ENCODE data around the gene IFNL2. TPM values are rescaled to one million over a fixed set of nuclear protein-coding genes. Genes with fewer than 3 reads are reported as not detected.
"Not testable (repeated sequence)": the region's sequence is repeated elsewhere in the genome, so short reads cannot be mapped to it uniquely, and the experiment has no call there.

The IFNL2 gene
- polyA plus RNA-seq, 1 donor: not detected

DNA sequence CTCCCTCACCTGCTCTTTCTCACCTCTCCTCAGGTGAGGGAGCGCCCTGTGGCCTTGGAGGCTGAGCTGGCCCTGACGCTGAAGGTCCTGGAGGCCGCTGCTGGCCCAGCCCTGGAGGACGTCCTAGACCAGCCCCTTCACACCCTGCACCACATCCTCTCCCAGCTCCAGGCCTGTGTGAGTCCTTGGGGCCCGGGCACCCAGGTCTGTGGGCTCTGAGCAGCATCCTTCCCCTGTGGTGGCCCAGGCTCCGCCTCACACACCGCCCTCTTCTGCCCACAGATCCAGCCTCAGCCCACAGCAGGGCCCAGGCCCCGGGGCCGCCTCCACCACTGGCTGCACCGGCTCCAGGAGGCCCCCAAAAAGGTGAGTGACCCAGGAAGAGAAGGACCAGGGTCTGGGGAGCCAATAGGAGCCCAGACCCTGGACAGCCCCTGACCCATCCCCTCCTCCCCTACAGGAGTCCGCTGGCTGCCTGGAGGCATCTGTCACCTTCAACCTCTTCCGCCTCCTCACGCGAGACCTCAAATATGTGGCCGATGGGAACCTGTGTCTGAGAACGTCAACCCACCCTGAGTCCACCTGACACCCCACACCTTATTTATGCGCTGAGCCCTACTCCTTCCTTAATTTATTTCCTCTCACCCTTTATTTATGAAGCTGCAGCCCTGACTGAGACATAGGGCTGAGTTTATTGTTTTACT is 29.9 kb downstream of the IFNL2 start:
- no peak for DNase-seq

DNA sequence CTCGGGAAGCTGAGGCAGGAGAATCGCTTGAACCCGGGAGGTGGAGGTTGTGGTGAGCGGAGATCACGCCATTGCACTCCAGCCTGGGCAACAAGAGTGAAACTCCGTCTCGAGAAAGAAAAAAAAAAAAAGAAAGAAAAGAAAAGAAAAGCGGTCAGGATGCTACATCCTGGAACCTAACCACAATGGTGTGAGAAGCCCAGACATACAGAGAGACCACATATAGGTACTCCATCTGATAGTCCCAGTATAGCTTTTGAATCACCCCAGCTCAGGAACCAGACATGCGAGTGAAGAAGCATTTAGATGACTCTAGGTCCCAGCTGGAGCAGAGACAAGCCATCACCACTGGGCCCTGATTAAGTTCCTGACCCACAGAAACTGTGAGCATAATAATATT is 31.2 kb downstream of the IFNL2 start:
- DNase-seq: no peak

DNA sequence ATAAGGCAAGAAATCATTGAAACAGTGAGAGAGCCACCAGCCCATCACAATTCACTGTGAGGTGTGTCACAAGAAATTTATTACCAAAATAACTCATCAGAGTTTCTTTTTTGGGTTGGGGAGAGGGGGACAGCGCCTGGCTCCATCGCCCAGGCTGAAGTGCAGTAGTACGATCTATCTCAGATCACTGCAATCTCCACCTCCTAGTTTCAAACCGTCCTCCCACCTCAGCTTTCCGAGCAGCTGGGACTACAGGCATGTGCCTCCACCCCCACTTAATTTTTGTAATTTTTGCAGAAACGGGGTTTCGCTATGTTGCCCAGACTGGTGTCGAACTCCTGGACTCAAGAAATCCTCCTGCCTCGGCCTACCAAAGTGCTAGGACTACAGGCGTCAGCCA is 31.6 kb downstream of the IFNL2 start:
- no peak for DNase-seq

DNA sequence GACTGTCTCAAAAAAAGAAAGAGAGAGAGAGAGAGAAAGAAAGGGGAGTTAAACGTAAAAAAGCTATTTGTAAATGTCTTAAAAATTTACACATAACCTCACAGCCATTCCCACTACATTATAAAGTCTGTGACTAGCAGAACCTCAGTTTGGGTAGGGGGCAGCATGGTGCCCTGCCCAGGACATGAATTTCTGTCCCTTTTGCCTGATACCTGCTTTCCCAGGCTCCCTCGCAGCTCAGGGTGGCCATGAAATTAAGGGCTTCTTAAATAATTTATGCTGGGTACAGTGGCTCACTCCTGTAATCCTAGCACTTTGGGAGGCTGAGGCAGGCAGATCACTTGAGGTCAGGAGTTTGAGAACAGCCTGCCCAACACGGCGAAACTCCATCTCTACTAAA is 32.8 kb downstream of the IFNL2 start:
- no peak for DNase-seq

DNA sequence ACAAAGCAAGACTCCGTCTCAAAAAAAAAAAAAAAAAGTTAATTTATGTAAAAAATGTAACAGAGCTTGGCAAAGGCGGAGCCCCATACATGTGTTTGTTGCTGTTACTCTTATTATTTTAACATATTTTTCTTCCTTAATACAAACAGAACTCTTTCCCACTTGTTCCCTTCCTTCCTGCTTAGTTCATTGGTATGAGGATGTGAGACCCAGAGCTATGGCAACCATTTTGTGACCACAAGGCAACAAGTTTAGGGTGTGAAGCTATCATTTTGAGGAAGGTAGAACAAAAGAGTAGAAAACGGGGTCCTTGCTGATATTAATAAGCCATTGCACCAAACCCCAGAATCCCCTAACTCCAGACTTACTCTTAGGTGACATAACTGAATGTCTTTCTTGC is 33.4 kb downstream of the IFNL2 start:
- DNase-seq: no peak

DNA sequence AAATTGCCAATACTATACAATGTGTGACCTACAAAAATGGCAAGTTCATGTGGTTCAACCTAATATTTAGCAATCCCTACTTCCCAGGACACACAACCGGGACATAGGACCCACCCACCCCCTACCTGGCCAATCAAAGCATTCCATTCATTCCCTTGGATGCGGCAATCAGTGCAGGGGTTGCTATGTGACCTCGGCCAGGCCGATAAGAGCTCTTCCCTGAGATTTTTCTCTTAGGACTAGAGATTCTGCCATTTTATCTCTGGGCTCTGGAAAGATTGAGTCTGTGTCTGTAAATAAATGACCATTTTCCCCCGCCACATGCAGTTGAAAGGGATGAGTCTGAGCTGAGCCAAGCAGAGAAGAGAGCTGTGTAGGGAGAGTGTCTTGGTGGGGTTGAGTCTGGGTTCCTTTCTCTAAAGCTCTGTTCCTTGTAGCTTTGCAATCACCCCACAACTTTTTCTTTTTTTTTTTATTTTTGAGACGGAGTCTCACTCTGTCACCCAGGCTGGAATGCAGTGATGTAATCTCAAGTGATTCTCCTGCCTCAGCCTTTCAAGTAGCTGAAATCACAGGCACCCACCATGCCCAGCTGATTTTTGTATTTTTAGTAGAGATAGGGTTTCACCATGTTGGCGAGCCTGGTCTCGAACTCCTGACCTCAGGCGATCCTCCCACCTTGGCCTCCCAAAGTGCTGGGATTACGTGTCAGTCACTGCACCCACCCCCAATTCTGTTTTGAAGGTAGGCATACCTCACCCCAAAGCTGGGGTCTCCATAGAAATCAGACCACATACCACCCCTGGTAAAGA is 35.4 kb downstream of the IFNL2 start:
- DNase-seq: no peak

DNA sequence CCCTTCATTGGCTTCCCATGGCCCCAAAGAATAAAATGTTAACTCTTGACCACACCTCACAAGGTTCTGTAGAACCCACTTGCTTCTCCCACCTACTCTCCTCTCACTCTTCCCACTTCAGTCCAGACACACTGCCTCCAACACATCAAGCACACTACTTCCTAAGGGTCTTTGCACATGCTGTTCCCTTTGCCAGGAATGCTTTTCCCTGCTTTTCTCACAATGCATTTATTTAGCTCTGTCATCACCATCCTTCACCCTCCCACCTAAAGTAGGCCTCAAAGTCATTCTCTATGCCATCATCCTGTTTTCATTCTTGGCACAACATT is 36.0 kb downstream of the IFNL2 start:
- DNase-seq: no peak

DNA sequence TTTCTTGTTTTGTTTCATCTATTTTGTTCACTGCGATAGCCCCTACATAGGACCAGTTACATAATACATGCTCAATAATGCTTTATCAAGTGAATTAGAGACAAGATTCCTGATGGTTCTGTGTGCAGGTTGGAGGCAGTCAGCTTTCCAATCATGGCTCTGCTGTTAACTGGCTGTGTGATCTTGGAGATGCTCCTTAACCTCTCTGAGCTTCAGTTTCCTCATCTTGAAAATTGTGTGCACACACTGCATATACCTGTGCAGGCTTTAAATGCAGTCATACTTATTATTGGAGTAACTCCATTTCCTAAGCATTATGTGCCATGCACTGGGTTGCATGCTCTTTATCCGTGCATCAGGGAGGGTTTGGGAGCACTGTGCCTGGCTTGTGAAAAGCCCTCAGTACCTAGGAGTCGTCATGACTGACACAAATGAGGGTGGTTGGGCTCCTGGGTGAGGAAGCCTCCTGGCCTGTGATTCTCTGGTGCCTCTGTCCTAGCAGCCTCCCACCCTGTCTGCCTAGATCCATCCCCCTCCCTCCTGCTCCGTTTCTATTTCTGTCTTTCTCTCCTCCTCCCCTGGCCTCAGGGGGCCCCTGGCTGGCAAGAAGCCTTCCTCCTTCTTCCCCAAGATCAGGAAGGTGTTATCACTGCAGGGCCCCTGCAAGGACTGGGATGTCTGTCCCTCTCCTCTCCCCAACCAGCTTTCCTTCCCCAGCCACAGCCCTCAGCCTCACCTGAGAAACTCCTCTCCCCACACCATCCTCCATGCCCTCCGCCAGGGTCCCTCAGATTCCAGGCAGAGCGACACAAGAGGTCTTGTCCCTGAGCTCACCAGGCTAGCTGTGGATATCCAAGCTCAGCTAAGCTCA is 36.7 kb downstream of the IFNL2 start:
- no peak for DNase-seq

DNA sequence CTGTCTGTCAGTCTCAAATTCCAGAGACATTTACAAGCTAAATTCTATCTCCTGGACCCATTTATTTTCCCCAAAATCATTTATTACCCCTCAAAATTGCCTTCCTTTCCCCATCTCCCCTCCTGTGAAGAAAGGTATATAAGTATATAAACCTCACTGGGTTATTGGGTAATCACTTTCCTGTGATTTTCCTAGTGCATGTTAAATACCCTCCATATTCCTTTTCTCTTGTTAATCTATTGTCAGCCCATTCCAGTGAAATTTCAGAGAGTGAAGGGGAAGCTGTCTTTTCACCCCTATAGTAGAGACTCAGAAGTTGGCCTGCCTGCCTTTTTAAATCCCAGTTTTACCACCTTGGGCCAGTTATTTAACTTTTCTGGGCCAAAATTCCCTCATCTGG is 37.9 kb downstream of the IFNL2 start:
- DNase-seq: no peak

DNA sequence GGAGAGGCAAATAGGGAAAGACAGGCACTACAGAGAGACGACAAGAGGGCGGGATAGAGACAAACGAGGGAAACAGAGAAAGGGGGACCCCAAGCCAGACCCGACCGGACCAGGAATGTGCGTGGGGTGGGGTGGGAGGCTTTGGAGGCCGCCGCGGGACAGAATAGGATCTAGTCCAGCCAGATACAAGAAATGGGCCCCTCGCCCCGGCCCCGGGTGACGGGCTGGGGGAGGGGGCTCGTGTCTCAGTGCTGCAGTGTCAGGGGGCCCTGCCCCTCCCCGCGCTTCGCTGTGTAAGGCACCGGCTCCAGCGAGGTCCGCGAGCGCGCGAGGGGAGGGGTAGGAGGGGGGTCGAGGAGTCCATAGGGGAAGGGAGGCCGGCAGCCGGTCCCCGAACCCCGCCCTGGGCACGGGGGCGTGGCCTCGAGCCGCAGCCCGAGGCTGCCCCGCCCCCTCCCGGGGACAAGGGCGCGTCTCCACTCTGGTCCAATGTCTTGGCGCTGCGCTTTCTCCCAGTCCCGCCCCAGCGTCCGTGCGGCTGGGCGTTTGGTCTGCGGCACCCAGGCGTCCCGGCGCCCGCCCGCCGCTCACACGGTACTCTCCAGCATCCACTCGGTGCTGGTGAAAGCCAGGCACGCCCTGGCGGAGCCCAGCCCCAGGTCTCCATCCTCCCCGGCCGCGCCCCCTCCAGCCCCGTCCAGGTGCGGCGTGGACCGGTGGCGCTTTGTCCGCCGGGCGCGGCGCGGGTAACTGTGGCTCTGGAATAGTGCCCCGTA is 39.0 kb downstream of the IFNL2 start:
- DNase-seq: no peak

DNA sequence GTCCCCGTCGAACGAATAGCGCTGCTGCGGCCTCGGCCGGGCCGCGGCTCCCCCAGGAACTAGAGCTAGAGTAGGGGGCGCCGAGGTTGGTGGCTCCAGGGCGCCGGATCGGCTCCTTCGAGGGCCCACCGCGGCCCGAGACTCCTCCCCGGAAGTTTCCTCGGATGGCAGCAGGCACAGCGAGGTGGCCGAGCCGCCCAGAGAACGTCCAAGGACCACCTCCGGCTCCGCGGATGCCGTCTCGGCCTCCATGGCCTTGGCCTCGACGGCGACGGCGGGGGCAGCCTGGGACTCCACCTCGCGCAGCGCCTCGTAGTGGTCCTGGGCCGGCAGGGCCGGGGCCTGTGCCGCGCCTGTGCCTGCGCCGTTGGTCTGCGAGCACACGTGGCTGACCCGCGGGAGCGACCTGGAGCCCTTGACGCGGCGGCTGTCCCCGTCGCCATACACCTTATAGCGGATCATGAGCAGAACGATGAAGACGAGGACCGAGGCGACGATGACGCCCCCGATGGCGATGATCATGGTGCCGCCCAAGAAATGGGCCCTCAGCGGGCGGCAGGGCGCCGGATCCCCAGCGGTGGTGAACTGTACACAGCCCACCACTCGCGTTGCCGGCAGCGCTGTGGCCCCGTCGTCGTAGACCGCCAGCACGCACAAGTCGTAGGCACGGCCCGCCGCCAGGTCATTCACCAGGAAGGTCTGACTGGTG is 39.8 kb downstream of the IFNL2 start:
- no peak for DNase-seq

DNA sequence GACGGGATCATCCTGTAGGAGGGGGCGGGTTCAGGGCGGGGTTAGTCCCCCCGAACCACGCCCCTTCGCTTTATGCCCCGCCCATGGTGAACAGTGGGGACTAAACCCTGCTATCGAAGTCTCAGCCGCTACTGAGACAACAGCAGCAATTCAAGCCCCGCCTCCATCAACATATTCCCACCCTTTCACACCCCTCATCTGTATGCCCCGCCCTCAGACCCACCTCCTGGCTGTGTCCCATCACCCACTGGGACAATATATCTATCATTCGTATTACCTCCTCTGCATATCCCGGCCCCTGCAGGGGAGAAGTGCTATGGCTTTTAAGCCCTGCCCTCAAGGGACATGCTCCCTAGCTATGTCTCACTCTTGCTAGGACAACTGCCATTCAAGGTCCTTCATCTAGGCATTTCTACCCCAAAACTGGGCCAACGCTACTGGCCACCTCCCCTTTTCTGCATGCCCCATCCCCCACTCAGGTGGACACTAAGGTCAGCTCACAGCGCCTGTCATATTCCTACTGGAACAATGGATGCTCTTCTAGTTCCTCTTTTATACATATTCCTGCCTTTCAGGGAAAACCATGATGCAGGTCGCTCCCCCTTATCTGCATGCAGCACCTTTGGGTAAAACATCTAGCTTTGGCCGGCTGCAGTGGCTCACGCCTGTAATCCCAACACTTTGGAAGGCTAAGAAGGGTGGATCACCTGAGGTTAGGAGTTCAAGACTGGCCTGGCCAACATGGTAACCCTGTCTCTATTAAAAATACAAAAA is 40.5 kb downstream of the IFNL2 start:
- no peak for DNase-seq

DNA sequence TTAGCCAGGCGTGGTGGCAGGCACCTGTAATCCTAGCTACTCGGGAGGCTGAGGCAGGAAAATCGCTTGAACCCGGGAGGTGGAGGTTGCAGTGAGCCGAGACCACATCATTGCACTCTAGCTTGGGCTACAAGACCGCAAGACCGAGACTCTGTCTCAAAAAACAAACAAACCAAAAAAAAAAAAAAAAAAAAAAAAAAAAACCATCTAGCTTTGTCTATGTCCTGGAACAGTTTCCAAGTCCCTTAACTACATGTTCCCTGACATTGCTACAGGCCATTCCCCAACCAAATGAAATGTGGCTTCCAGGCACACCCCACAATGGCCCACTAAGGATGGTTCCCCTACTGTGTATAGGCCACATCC is 41.1 kb downstream of the IFNL2 start:
- DNase-seq: not testable (repeated sequence)

DNA sequence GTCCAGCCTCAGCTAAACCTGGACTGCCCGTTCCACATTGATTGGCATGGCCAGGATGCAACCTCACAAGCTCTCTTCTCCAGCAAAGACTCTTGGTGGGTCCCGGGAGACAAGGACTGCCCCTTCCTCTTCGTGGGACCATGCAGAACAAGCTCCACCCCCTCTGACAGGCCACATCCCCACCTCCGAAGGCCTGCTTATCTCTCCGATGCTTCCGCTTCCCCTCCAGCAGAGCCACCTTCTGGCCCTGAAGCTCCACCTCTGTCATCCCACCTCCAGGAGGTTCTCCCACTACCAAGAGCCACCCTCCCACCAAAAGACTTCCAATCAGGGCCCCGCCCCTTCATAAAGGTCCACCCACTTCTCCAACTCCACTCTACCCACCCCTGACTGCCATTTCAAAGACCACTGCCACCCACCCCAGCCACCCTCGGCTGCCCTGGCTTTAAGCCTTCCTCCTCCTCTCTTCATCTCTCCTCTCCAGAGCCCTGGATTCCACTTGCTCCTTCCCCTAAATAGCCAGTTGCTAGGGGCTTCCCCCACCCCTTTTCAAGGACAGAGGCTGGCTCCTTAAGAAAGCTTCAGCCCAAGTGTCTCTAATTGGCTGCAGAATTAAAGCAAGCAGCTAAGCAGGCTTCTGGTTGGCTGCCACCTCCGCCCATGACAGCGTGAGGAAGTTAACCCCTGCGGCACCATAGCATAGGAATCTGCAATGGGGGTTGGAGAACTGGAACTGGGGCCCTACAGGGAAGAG is 42.5 kb downstream of the IFNL2 start:
- no peak for DNase-seq

DNA sequence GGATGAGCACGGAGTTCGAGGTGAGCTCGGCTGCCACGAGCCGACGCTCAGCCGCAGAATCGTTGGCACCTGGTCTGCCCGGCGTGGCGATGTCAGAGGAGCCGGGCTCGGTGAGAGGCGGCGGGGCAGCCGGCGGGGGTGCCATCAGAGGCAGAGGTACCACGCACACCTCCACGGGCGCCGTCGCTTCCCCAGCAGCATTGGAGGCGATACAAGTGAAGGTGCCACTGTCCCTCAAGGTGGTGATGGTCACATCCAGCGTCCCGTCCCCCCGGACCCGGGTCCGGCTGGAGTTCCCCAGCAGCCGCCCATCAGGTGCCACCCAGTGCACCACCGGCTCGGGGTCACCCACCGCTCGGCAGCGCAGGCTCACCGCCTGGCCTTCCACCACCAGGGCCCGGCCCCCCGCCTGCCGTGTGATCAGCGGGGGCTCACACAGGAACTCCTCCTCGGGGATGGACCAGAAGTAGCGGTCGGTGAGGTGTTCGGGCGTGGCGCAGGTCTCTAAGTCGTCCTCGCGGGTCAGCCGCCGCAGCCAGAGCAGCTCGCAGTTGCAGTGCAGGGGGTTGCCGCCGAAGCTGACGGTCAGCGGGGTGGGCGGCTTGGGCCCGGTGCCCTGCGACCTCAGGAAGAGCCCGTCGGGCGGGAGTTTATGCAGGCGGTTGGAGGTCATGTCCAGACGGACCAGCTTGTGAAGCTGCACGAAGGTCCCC is 46.0 kb downstream of the IFNL2 start:
- DNase-seq: no peak

DNA sequence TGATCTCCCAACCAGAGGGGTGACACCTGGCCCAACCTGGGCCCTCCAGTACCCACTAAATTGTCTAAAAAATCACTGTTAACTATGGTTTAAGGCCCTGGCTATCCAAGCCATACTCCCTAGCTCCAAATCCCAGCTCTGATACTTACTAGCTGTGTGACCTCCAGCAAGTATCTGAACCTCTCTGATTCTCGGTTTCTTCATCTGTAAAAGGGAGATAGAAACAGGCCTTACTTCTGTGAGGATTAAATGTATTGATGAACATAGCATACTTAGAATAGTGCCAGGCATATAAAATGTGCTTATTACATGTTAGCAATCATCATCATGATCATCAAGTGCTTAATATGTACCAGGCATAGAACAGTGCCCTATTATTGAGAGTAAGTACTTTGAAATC is 47.7 kb downstream of the IFNL2 start:
- DNase-seq: no peak

DNA sequence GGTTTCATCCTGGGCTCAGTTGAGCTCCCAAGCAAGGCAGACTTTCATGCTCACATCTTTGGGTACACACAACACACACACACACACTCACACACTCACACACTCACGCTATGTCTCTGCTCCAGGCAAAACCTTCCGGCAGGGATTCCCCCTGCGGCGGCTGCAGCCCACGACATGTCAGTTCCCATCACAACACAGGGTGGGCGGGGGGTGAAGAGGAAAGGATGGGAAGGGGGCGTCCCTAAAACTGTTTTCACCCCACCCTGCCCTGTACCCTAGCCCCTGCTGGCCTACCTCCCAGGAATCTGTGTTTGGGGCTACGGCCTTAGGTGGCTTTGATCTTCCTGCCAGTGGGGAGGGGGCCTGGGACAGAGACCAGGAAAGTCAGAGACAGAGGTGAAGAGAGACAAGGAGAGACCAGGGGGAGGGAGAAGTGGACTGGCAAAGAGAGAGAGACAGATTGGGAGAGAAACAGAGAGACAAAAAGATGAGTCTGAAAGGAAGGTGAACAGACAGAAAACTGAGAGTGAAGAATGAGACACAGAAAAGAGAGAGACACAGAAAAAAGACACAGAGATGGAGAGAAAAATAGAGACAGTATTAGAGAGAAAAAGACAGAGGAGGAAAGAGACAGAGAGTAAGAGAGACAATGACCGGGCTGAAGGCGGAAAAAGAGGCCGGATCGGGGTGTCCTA is 48.6 kb downstream of the IFNL2 start:
- no peak for DNase-seq

DNA sequence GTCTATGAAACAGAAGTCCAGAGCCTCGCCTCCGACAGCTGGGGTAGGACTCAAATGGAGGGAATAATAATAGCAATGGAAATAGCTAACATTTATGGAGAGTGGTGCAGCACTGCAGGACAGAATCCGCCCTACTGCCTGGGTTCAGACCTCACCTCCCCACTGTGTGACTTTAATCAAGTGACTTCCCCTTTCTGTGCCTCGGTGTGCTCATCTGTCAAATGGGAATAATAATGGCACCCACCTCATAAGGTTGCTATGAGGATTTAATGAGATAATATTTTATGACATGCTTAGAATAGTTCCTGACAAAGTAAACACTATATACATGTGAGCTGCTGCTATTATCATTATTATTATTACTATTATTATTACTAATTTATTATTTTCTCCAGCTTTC is 49.3 kb downstream of the IFNL2 start:
- no peak for DNase-seq

DNA sequence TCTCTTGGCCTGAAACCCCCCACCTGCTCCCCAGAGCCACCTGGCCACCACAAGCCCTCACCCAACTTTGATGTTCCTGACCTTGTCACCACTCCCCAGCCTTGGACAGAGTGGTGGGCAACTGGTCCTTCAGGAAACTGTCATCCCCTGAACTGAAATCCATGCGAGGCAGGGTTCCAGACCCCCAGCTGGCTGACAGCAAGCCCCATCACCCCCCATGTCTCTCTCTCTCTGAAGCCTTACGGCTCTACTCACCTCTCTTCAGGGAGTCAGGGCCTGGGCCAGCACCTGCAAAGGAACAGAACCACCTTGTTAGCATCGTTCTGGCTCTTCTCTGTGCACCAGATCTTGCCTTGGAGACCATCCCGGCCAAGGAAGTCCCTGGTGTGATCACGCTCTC is 49.9 kb downstream of the IFNL2 start:
- DNase-seq: no peak
